ENCODE results near the gene ENKD1. TPM values are rescaled to one million over a fixed set of nuclear protein-coding genes. Genes with fewer than 3 reads are reported as not detected.

ENKD1 gene
- total RNA-seq, 1 donor = 11.2 TPM

DNA sequence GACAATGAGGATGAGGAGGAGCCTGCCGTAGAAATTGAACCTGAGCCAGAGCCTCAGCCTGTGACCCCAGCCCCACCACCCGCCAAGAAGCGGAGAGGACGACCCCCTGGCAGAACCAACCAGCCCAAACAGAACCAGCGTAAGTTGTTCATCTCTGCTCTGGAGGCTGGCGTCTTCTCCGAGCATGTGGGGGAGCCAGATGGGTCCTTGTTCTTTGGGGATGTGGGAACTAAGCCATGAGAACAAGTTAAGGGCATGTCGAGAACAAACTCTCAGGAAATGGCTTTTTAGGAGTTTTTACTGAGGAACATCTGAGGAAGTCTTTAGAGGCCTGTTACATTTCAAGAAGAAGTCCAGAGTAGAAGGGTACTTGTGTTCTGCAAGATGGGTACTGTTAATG lies 29.8 kb downstream of the ENKD1 start:
- TF ChIP-seq, protein P1, sequence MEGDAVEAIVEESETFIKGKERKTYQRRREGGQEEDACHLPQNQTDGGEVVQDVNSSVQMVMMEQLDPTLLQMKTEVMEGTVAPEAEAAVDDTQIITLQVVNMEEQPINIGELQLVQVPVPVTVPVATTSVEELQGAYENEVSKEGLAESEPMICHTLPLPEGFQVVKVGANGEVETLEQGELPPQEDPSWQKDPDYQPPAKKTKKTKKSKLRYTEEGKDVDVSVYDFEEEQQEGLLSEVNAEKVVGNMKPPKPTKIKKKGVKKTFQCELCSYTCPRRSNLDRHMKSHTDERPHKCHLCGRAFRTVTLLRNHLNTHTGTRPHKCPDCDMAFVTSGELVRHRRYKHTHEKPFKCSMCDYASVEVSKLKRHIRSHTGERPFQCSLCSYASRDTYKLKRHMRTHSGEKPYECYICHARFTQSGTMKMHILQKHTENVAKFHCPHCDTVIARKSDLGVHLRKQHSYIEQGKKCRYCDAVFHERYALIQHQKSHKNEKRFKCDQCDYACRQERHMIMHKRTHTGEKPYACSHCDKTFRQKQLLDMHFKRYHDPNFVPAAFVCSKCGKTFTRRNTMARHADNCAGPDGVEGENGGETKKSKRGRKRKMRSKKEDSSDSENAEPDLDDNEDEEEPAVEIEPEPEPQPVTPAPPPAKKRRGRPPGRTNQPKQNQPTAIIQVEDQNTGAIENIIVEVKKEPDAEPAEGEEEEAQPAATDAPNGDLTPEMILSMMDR (IDR thresholded peaks at IDR 0.05; ENCODE audit: insufficient read depth, low read depth, low read length) = no peak
- H3K4me3 ChIP-seq (ENCODE audit: low read depth, low read length) = no peak overlapping the region
- no peak for DNase-seq (ENCODE audit: low read depth)

DNA sequence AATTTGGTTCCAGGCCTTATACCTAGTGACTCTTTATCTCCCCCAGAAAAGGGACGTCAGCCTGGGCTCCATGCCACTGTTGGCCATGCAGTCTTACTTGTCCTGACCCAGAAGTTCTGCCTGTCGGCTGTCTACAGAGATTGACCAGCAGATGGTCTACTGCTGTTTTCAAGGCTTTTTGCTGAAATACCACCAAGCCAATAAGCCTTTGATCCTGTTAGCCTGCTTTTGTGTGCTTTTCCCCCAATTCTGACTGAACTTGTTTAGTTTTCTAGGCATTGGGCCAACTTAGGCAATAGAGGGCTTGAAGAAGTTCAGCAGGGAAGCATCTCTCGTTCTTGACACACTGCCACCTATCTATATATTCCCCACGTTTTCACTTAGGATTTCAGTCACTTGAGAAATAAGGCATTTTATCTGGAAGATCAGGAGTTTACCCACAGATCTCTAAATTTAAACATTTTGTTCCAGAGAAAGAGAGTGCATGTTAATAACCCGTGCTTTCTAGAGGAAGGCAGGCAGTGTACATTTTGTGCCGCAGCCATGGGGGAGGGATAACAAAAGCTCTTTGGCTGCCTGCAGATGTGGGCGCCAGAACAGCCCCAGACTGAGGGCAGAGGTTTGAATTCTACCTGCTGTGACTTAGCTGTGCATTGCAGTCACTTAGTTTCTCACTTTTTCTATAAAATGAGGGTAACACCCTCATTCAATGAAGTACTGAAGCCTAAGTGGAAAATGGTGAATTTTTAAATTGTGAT lies 34.0 kb downstream of the ENKD1 start:
- DNase-seq (ENCODE audit: low read depth) = peak; percentile 93
- H3K4me3 ChIP-seq (ENCODE audit: low read depth, low read length) = no peak overlapping the region
- TF ChIP-seq, protein P1 (IDR thresholded peaks at IDR 0.05; ENCODE audit: insufficient read depth, low read depth, low read length) = no peak

DNA sequence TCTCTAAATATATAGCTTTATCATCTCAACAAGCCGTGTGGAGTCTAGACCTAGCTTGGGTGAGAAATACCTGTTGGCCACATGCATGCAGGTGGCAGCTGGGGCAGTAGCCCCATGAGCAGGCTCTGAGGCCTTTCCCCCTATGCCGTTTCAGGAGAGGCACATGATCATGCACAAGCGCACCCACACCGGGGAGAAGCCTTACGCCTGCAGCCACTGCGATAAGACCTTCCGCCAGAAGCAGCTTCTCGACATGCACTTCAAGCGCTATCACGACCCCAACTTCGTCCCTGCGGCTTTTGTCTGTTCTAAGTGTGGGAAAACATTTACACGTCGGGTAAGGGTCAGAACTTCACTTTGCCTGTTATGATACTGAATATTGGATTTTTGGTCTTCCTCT lies 38.3 kb downstream of the ENKD1 start:
- no peak for DNase-seq (ENCODE audit: low read depth)
- TF ChIP-seq, protein P1 (IDR thresholded peaks at IDR 0.05; ENCODE audit: insufficient read depth, low read depth, low read length) = no peak
- no peak overlapping the region for H3K4me3 ChIP-seq (ENCODE audit: low read depth, low read length)

DNA sequence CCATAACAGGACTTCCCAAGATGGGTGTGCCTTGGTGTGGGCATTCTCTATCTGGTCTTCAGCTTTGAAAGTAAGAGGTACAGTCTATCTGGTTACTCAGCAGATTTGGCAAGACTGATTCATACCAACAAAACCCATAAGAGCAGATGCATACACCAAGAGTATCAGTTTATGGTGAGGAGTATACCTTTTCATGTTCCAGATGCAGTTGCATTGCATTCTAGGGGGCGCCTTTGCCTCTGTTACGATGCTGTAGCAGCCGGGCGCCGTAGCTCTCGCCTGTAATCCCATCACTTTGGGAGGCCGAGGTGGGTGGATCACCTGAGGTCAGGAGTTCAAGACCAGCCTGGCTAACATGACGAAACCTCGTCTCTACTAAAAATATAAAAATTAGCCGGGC lies 52.7 kb downstream of the ENKD1 start:
- no peak for DNase-seq (ENCODE audit: low read depth)

More for the DNA sequence above, 52.7 kb downstream of the ENKD1 start:
- H3K4me3 ChIP-seq (ENCODE audit: low read depth, low read length) = no peak overlapping the region
- TF ChIP-seq, protein P1 (IDR thresholded peaks at IDR 0.05; ENCODE audit: insufficient read depth, low read depth, low read length) = peak; percentile 13

Other genes with a start within 250 kb of the ENKD1 start
- not detected in 2 replicates for gene HSD11B2, start 235.6 kb downstream of the ENKD1 start, total RNA-seq
- gene ATP6V0D1, start 185.6 kb downstream of the ENKD1 start, total RNA-seq = 107 and 122 TPM in 2 replicates
- gene AGRP, start 183.2 kb downstream of the ENKD1 start, total RNA-seq = not detected in 2 replicates
- 25.5 and 35.1 TPM in 2 replicates for gene RIPOR1, start 137.9 kb downstream of the ENKD1 start, total RNA-seq
- 26.1 and 33.7 TPM in 2 replicates for gene CTCF, start 104.2 kb downstream of the ENKD1 start, total RNA-seq
- under 0.01 TPM in 2 replicates for gene CARMIL2, start 21.6 kb downstream of the ENKD1 start, total RNA-seq
- gene ACD, start 6.5 kb downstream of the ENKD1 start, total RNA-seq = 15.1 and 19.3 TPM in 2 replicates
- gene PARD6A, start 5.8 kb downstream of the ENKD1 start, total RNA-seq = 0.97 and 2.6 TPM in 2 replicates
- 1.3 and 3.9 TPM in 2 replicates for gene C16orf86, start 64 bp upstream of the ENKD1 start, total RNA-seq
- 13.5 and 15.5 TPM in 2 replicates for gene GFOD2, start 52.6 kb upstream of the ENKD1 start, total RNA-seq
- 6.1 and 8.6 TPM in 2 replicates for gene RANBP10, start 139.8 kb upstream of the ENKD1 start, total RNA-seq
- gene TSNAXIP1, start 140.1 kb upstream of the ENKD1 start, total RNA-seq = 0.32 and 1.3 TPM in 2 replicates
- gene THAP11, start 175.6 kb upstream of the ENKD1 start, total RNA-seq = 24.8 and 28.9 TPM in 2 replicates
- 255 and 342 TPM in 2 replicates for gene NUTF2, start 180.2 kb upstream of the ENKD1 start, total RNA-seq
- gene CENPT, start 180.9 kb upstream of the ENKD1 start, total RNA-seq = 31.6 and 39.7 TPM in 2 replicates
- gene EDC4, start 206.3 kb upstream of the ENKD1 start, total RNA-seq = 60.6 and 85.1 TPM in 2 replicates
- not detected in 2 replicates for gene NRN1L, start 218.1 kb upstream of the ENKD1 start, total RNA-seq
- gene PSKH1, start 226.5 kb upstream of the ENKD1 start, total RNA-seq = 13.0 and 13.2 TPM in 2 replicates